HEK293T (cell line): Measurements from ENCODE around the gene USP5.

Source experiments
- CTCF ChIA-PET: fragments of 350-600 bp; formaldehyde crosslinking; extraction: SDS; loops from one replicate; lab custom pipeline; 2021; ENCODE audit warnings: antibody characterized with exemption, inconsistent platforms; lab: Yijun Ruan, JAX
- POLR2A ChIA-PET: fragments of 350-600 bp; formaldehyde crosslinking; extraction: SDS; loops from one replicate; lab custom pipeline; 2020; ENCODE audit warnings: antibody characterized with exemption, inconsistent platforms; lab: Yijun Ruan, JAX
- DNase-seq: peaks from one replicate; pipeline ENCODE4 v3.0.0; 2012; ENCODE audit warnings: mixed read lengths; ENCODE audit errors: extremely low spot score
- ARNT ChIP-seq: fragments of 450-650 bp; IDR thresholded peaks from 2 replicates; pipeline ENCODE4 v1.6.1; 2017; ENCODE audit warnings: mild to moderate bottlenecking
- BHLHE40 ChIP-seq: fragments of 450-650 bp; IDR thresholded peaks from 2 replicates; pipeline ENCODE4 v1.6.1; 2016; ENCODE audit warnings: mild to moderate bottlenecking, moderate library complexity, borderline replicate concordance
- CTBP1 ChIP-seq: fragments of 450-650 bp; IDR thresholded peaks from 2 replicates; pipeline ENCODE4 v1.6.1; 2016; ENCODE audit warnings: borderline replicate concordance
- ELF4 ChIP-seq: fragments of 450-650 bp; IDR thresholded peaks from 2 replicates; pipeline ENCODE4 v1.6.1; 2017; ENCODE audit warnings: antibody characterized with exemption
- FOXA1 ChIP-seq: fragments of 450-650 bp; IDR thresholded peaks from 2 replicates; pipeline ENCODE4 v1.6.1; 2016; ENCODE audit warnings: mild to moderate bottlenecking
- FOXK2 ChIP-seq: fragments of 450-650 bp; IDR thresholded peaks from 2 replicates; pipeline ENCODE4 v1.6.1; 2016; ENCODE audit warnings: mild to moderate bottlenecking
- FOXM1 ChIP-seq: fragments of 450-650 bp; IDR thresholded peaks from 2 replicates; pipeline ENCODE4 v1.6.1; 2017; ENCODE audit warnings: mild to moderate bottlenecking, borderline replicate concordance
- HDGF ChIP-seq: fragments of 450-650 bp; IDR thresholded peaks from 2 replicates; pipeline ENCODE4 v1.6.1; 2017; ENCODE audit warnings: antibody characterized with exemption, borderline replicate concordance
- L3MBTL2 ChIP-seq: fragments of 450-650 bp; conservative IDR thresholded peaks from 2 replicates; pipeline ENCODE4 v1.6.1; 2016; ENCODE audit warnings: mild to moderate bottlenecking
- LEF1 ChIP-seq: fragments of 450-650 bp; IDR thresholded peaks from 2 replicates; pipeline ENCODE4 v1.6.1; 2017; ENCODE audit warnings: mild to moderate bottlenecking, borderline replicate concordance
- NFRKB ChIP-seq: fragments of 450-650 bp; IDR thresholded peaks from 2 replicates; pipeline ENCODE4 v1.6.1; 2016; ENCODE audit warnings: mild to moderate bottlenecking, moderate library complexity
- PKNOX1 ChIP-seq: fragments of 450-650 bp; IDR thresholded peaks from 2 replicates; pipeline ENCODE4 v1.6.1; 2016
- SP1 ChIP-seq: fragments of 450-650 bp; IDR thresholded peaks from 2 replicates; pipeline ENCODE4 v1.6.1; 2017
- SUZ12 ChIP-seq: fragments of 450-650 bp; IDR thresholded peaks from 2 replicates; pipeline ENCODE4 v1.6.1; 2016; ENCODE audit warnings: mild to moderate bottlenecking
- TARDBP ChIP-seq: fragments of 450-650 bp; IDR thresholded peaks from 2 replicates; pipeline ENCODE4 v1.6.1; 2016
- ZNF384 ChIP-seq: fragments of 450-650 bp; IDR thresholded peaks from 2 replicates; pipeline ENCODE4 v1.6.1; 2016

Gene USP5

GRCh38 chr12:6831450-6831995 lies 20.4 kb upstream of the USP5 start:
- ChIA-PET POLR2A (interaction anchor here (1.0 to 6.3 kb wide), 6 partner anchors 20 to 107 kb away, joined by 3 to 51 read pairs (median 8); partner anchors contain the start of genes CDCA3, COPS7A, MLF2 and USP5), CTCF (interaction anchor here (0.6 to 2.1 kb wide), 3 partner anchors 12 to 78 kb away, joined by 3 to 6 read pairs (median 5); no protein-coding TSS in a partner anchor)
- TF ChIP-seq FOXM1: no peak
- no peak for TF ChIP-seq ARNT
- TF ChIP-seq SUZ12: no peak
- no peak for TF ChIP-seq TARDBP
- TF ChIP-seq SP1: no peak
- TF ChIP-seq NFRKB: no peak
- TF ChIP-seq PKNOX1: no peak
- no peak for TF ChIP-seq BHLHE40
- no peak for TF ChIP-seq ZNF384
- no peak for TF ChIP-seq FOXK2
- TF ChIP-seq FOXA1: no peak
- no peak for TF ChIP-seq CTBP1
- no peak for TF ChIP-seq HDGF
- no peak for DNase-seq

GRCh38 chr12:6832125-6832524 lies 19.8 kb upstream of the USP5 start:
- ChIA-PET POLR2A (interaction anchor here (1.0 to 6.3 kb wide), 4 partner anchors 19 to 79 kb away, joined by 3 to 51 read pairs (median 8); partner anchors contain the start of genes CDCA3, MLF2 and USP5), CTCF (interaction anchor here (0.6 to 2.1 kb wide), 4 partner anchors 11 to 78 kb away, joined by 3 to 6 read pairs (median 4); no protein-coding TSS in a partner anchor)
- no peak for DNase-seq
- no peak for TF ChIP-seq HDGF
- no peak for TF ChIP-seq PKNOX1
- TF ChIP-seq ARNT: no peak
- no peak for TF ChIP-seq ELF4
- no peak for TF ChIP-seq L3MBTL2

- ChIA-PET CTCF (interaction anchor here (0.6 to 1.3 kb wide), 5 partner anchors 8 to 872 kb away, joined by 3 to 5 read pairs (median 4); no protein-coding TSS in a partner anchor), POLR2A (interaction anchor here (1.1 to 6.3 kb wide), 9 partner anchors 10 to 144 kb away, joined by 3 to 51 read pairs (median 5); partner anchors contain the start of genes C12orf57, CDCA3, COPS7A and MLF2)
- TF ChIP-seq LEF1 (no peak), L3MBTL2 (no peak), NFRKB (no peak), FOXK2 (no peak), TARDBP (no peak), PKNOX1 (no peak), FOXA1 (no peak), SP1 (no peak), ELF4 (no peak), ARNT (no peak), BHLHE40 (no peak), ZNF384 (no peak), FOXM1 (no peak)
- DNase-seq: no peak
Measured at GRCh38 chr12:6833189-6833890, 18.6 kb upstream of the USP5 start.

GRCh38 chr12:6834254-6834653 lies 17.7 kb upstream of the USP5 start:
- CTCF ChIA-PET: interaction anchor here (0.5 to 2.9 kb wide), 10 partner anchors 9 to 871 kb away, joined by 3 to 14 read pairs (median 6); partner anchors contain the start of genes CDCA3, MLF2, SPSB2 and USP5
- no peak for TF ChIP-seq LEF1
- TF ChIP-seq FOXM1: no peak
- no peak for TF ChIP-seq HDGF
- POLR2A ChIA-PET: interaction anchor here (1.1 to 6.3 kb wide), 10 partner anchors 9 to 145 kb away, joined by 3 to 51 read pairs (median 4); partner anchors contain the start of genes C12orf57, CDCA3, COPS7A and MLF2
- no peak for DNase-seq

GRCh38 chr12:6834873-6835272 lies 17.1 kb upstream of the USP5 start:
- POLR2A ChIA-PET: interaction anchor here (0.8 to 6.3 kb wide), 8 partner anchors 8 to 111 kb away, joined by 3 to 51 read pairs (median 4); partner anchors contain the start of genes CDCA3, COPS7A, GPR162 and MLF2
- no peak for DNase-seq
- TF ChIP-seq PKNOX1 (no peak), SUZ12 (no peak), ELF4 (no peak), FOXA1 (no peak), TARDBP (no peak), SP1 (no peak), LEF1 (no peak)
- CTCF ChIA-PET: interaction anchor here (0.5 to 2.9 kb wide), 12 partner anchors 10 to 459 kb away, joined by 3 to 14 read pairs (median 6); partner anchors contain the start of genes CDCA3, GPR162, MLF2 and PTMS
